Endothelial cell of umbilical vein (primary cell): ENCODE results near the gene SNRPA. TPM values are rescaled to one million over a fixed set of nuclear protein-coding genes. Genes with fewer than 3 reads are reported as not detected.

ENCODE experiments used
- BruUV-seq: library from RNA; stranded (reverse); fragments of 400-500 nt; replicated peaks from 2 replicates; lab custom pipeline; 2021; lab: Mats Ljungman, UMichigan
- CTCF ChIA-PET: fragments of 300-600, 350-600 bp; sonication (Branson Sonifier 250); formaldehyde crosslinking; loops from one replicate; lab custom pipeline; 2021; ENCODE audit warnings: antibody characterized with exemption, inconsistent platforms; lab: Charles Lee
- POLR2A ChIA-PET: fragments of 300-600, 350-600 bp; sonication (Branson Sonifier 250); formaldehyde crosslinking; loops from one replicate; lab custom pipeline; 2021; ENCODE audit warnings: antibody characterized with exemption, inconsistent platforms; lab: Charles Lee
- DNase-seq: peaks from one replicate; pipeline ENCODE4 v3.0.0-alpha.2; 2011; ENCODE audit warnings: low read depth, low spot score
- FAIRE-seq: peaks from 2 replicates; lab custom pipeline; 2011; peaks lifted over from hg19 to GRCh38; lab: Jason Lieb, UNC
- H2AFZ ChIP-seq: 2 replicates; pipeline ENCODE4 v1.6.0; 2012; ENCODE audit warnings: low read depth, low read length, control low read depth, inconsistent platforms
- H3K27ac ChIP-seq: 2 replicates; pipeline ENCODE4 v1.5.1; 2011; ENCODE audit warnings: low read depth, mild to moderate bottlenecking, control low read depth, low read length, moderate library complexity; ENCODE audit not compliant: insufficient read depth
- H3K27me3 ChIP-seq, 2 experiments: 2 replicates each; pipeline versions ENCODE4 v1.6.0 to v1.6.1; 2011; ENCODE audit warnings: low read length in 2 of 2, mixed read lengths in 1 of 2; ENCODE audit not compliant: control insufficient read depth in 2 of 2, insufficient read depth in 2 of 2
- H3K36me3 ChIP-seq, 2 experiments: 2 replicates in 1 of 2; 3 replicates in 1 of 2; pipeline ENCODE4 v1.5.1; 2011; ENCODE audit warnings: low read length in 2 of 2, mild to moderate bottlenecking in 1 of 2, moderate library complexity in 1 of 2; ENCODE audit not compliant: control insufficient read depth in 2 of 2, insufficient read depth in 2 of 2; ENCODE audit errors: extremely low read depth in 1 of 2
- H3K4me1 ChIP-seq: 3 replicates; pipeline ENCODE4 v1.5.1; 2011; ENCODE audit warnings: mild to moderate bottlenecking, low read length; ENCODE audit not compliant: control insufficient read depth, insufficient read depth; ENCODE audit errors: extremely low read depth
- H3K4me2 ChIP-seq: 2 replicates; pipeline ENCODE4 v1.6.1; 2011; ENCODE audit warnings: low read length, control low read depth, mixed read lengths; ENCODE audit not compliant: insufficient read depth
- H3K4me3 ChIP-seq, 3 experiments: fragments of 200-600 bp in 1 of 3; sonication (generic), shearing (Covaris generic) in 1 of 3; replicated peaks in 1 of 3; 2 replicates each; pipeline ENCODE4 v1.5.1; 2011 to 2016; ENCODE audit warnings: control low read depth in 3 of 3, low read length in 3 of 3, mild to moderate bottlenecking in 2 of 3, inconsistent platforms in 1 of 3, low read depth in 1 of 3, moderate library complexity in 1 of 3; ENCODE audit not compliant: insufficient read depth in 1 of 3
- H3K79me2 ChIP-seq: 2 replicates; pipeline ENCODE4 v1.6.0; 2012; ENCODE audit warnings: low read length, inconsistent platforms; ENCODE audit not compliant: control insufficient read depth, insufficient read depth
- H3K9ac ChIP-seq: replicated peaks from 2 replicates; pipeline ENCODE3; 2011; ENCODE audit warnings: low read length, control low read depth; ENCODE audit not compliant: insufficient read depth; ENCODE audit errors: extremely low read depth
- H3K9me1 ChIP-seq: replicated peaks from 3 replicates; pipeline ENCODE4 v1.6.0; 2011; ENCODE audit warnings: mild to moderate bottlenecking, low read length; ENCODE audit not compliant: control insufficient read depth, insufficient read depth; ENCODE audit errors: extremely low read depth
- H3K9me3 ChIP-seq: replicated peaks from 2 replicates; pipeline ENCODE4 v1.5.1; 2012; ENCODE audit warnings: low read length, inconsistent platforms; ENCODE audit not compliant: control insufficient read depth, insufficient read depth
- H4K20me1 ChIP-seq: replicated peaks from 2 replicates; pipeline ENCODE3; 2011; ENCODE audit warnings: mild to moderate bottlenecking, low read length; ENCODE audit not compliant: control insufficient read depth, insufficient read depth; ENCODE audit errors: extremely low read depth
- EZH2 ChIP-seq: IDR thresholded peaks from 2 replicates; pipeline ENCODE4 v1.6.1; 2012; ENCODE audit warnings: borderline replicate concordance, low read depth, mild to moderate bottlenecking, moderate library complexity, low read length, inconsistent platforms; ENCODE audit not compliant: severe bottlenecking
- JUN ChIP-seq: IDR thresholded peaks from 2 replicates; pipeline ENCODE4 v1.6.1; 2011; ENCODE audit warnings: borderline replicate concordance, low read depth; ENCODE audit not compliant: insufficient read length, insufficient read depth
- MYC ChIP-seq: IDR thresholded peaks from one replicate; pipeline ENCODE4 v1.6.1; 2011; ENCODE audit warnings: mild to moderate bottlenecking, low read depth, low read length
- POLR2A ChIP-seq: IDR thresholded peaks from 2 replicates; pipeline ENCODE4 v1.6.1; 2012; ENCODE audit warnings: low read depth, mild to moderate bottlenecking, control low read depth, low read length
- dilution Hi-C: fragments of 300-500 bp; cut with MboI; formaldehyde crosslinking; loops from one replicate; pipeline ENCODE4 v1.15.0; 2019; ENCODE audit warnings: low sequenced_read_pairs; ENCODE audit not compliant: extremely low pct_ligation_motif_present
- intact Hi-C: fragments of 100-400 bp; cut with micrococcal nuclease; formaldehyde crosslinking; loops from one replicate; pipeline ENCODE4 v1.10.0; 2022
- polyA plus RNA-seq, 4 experiments: library from polyadenylated mRNA; depleted of rRNA in 3 of 4; stranded (reverse) in 3 of 4; unstranded in 1 of 4; fragments of >200 nt; gene quantifications; 2 replicates each; pipeline versions ENCODE4 v1.2.1 to v1.2.3, GENCODE V29; 2011 to 2012; ENCODE audit warnings: missing spikeins in 1 of 4
- total RNA-seq: library from RNA; stranded (reverse); gene quantifications from 2 replicates; pipeline ENCODE4 v1.2.3, GENCODE V29; 2021
- TF ChIP-seq, protein P1 (sequence below), 2 donors: IDR thresholded peaks; 1 replicate in 1 of 2; 2 replicates in 1 of 2; pipeline ENCODE4 v1.5.1; 2011; ENCODE audit warnings: low read length in 2 of 2, mild to moderate bottlenecking in 2 of 2, moderate library complexity in 2 of 2, control low read depth in 1 of 2, inconsistent platforms in 1 of 2, low read depth in 1 of 2; ENCODE audit not compliant: insufficient read depth in 1 of 2; ENCODE audit errors: extremely low read depth in 1 of 2
- TF ChIP-seq, protein P2 (sequence below): IDR thresholded peaks from 2 replicates; pipeline ENCODE4 v1.6.1; 2011; ENCODE audit not compliant: insufficient read depth, insufficient read length

The SNRPA gene
- total and polyA plus RNA-seq, 2 donors (not counting 3 experiments of a cell fraction or from before 2014, with no cell fraction given), result 84.6 to 131 TPM

DNA sequence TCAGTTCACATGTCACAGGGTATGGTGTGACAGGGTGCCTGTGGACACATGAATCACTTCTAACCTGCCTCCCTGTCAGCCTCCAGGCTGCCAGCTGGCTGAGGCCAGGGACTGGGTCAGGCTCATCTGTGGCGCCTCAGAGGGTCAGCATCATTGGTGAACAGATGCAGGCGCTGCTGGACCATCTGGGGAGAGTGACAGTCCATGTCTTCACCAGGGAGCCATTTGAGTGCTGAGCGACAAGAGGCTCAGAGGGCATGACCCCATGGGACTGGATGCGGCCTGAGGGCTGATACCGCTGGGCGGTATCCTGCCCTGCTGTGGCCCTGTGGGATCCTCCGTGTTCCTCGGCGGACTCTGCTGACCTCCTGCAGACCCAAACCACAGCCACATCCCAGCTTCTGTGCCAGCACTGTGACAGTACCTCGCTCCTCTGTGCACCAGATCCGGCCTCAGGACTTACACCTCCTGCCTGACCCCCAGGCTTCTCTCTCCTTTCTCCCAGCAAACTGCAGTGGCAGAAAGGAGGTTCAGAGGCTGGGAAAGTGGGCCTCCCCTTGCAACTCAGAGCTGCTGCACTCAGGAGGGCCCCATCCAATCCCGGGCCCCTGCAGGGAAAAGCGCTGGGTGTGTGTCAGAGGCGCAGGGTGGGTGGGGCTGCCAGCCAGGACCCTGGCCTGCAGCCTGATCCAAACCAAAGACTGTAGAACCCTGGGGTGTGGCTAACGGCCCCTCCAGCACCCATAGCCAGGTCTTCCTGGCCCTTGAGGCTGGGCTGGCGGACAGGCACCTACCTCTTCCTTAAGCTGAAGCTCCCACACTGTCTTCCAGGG, 10.9 kb upstream of the SNRPA start:
- Histone ChIP-seq H3K9me3 (no peaks in the 10 kb centered on the region), H3K4me2 (no peak overlapping the region), H2AFZ (no peak overlapping the region), H3K27ac (no peak overlapping the region), H3K9ac (no peak overlapping the region), H3K27me3 (no peaks in the 10 kb centered on the region), H3K9me1 (no peaks in the 10 kb centered on the region), H3K4me1 (peaks cover 3% of the 10 kb centered on the region), H3K36me3 (peaks cover 9 to 22% of the 10 kb centered on the region in 2 experiments), H3K4me3 (no peak overlapping the region), H4K20me1 (no peaks in the 10 kb centered on the region), H3K79me2 (no peaks in the 10 kb centered on the region)
- FAIRE-seq (no peak), DNase-seq (no peak)
- ChIA-PET POLR2A (no interaction called here), CTCF (no interaction called here)
- TF ChIP-seq, protein P1, sequence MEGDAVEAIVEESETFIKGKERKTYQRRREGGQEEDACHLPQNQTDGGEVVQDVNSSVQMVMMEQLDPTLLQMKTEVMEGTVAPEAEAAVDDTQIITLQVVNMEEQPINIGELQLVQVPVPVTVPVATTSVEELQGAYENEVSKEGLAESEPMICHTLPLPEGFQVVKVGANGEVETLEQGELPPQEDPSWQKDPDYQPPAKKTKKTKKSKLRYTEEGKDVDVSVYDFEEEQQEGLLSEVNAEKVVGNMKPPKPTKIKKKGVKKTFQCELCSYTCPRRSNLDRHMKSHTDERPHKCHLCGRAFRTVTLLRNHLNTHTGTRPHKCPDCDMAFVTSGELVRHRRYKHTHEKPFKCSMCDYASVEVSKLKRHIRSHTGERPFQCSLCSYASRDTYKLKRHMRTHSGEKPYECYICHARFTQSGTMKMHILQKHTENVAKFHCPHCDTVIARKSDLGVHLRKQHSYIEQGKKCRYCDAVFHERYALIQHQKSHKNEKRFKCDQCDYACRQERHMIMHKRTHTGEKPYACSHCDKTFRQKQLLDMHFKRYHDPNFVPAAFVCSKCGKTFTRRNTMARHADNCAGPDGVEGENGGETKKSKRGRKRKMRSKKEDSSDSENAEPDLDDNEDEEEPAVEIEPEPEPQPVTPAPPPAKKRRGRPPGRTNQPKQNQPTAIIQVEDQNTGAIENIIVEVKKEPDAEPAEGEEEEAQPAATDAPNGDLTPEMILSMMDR (IDR thresholded peaks at IDR 0.05; ENCODE audit: extremely low read depth in 1 of 2, insufficient read depth in 1 of 2, low read depth in 1 of 2, low read length in 2 of 2), result no peak
- TF ChIP-seq, protein P2, sequence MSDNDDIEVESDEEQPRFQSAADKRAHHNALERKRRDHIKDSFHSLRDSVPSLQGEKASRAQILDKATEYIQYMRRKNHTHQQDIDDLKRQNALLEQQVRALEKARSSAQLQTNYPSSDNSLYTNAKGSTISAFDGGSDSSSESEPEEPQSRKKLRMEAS, result no peak
- TF ChIP-seq EZH2 (no peak), JUN (no peak), POLR2A (no peak), MYC (no peak)
- intact Hi-C loops (no loop called here), dilution Hi-C loops (no loop called here)
- BruUV-seq, result TSS peak; percentile 57
